ENCODE measurements around the gene NOS3. TPM values are rescaled to one million over a fixed set of nuclear protein-coding genes. Genes with fewer than 3 reads are reported as not detected.

NOS3 gene
- total and polyA plus RNA-seq, 2 experiments from 2014 or later, result 2.6 to 6.1 TPM

DNA sequence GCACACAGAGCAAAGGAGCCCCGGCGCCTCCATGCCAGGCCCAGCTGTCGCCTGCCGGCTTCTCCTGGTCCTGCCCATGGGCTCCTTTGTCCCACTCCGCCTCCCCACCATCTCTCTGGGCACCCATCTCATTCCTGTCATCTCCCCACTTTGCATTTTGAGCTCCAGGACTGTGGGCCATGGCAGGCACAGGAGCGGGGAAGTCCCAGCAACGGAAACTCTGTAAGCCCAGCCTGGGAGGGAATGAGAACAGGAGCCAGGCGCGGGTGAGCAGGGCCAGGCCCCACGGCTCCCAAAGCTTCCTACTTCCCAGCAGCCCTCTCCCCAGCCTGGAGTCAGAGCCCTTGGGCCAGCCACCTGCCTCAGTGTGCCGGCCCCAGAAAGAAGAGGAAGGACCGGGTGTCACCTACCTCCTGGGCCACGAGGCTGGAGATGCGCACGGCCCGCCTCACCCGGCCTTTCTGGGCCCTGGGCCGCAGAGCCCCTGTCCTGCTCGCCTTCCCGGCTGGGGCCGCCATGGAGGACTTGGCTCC, 35.8 kb upstream of the NOS3 start:
- ATAC-seq (peak; percentile 38), DNase-seq (ENCODE audit: low spot score) (peak; percentile 36)
- Histone ChIP-seq H3K79me2 (replicated peaks; ENCODE audit: insufficient read depth) (no peaks in the 10 kb centered on the region), H3K4me3 (no peak overlapping the region), H3F3A (replicated peaks; ENCODE audit: low read depth) (no peaks in the 10 kb centered on the region), H3K9me2 (ENCODE audit: insufficient read depth) (no peaks in the 10 kb centered on the region), H3K36me3 (ENCODE audit: insufficient read depth) (no peaks in the 10 kb centered on the region), H3K4me2 (0 out of 2 replicates have a peak overlapping the region, but pooled peaks have one; percentile 26), H3K4me1 (ENCODE audit: insufficient read depth) (peaks cover 3% of the 10 kb centered on the region), H4K20me1 (replicated peaks; ENCODE audit: insufficient read depth) (no peaks in the 10 kb centered on the region), H3K27ac (ENCODE audit: low read depth) (no peak overlapping the region), H3K27me3 (ENCODE audit: insufficient read depth) (peaks cover 32% of the 10 kb centered on the region), H2AFZ (no peak overlapping the region)
- Mint-ChIP-seq H3K27me3 (ENCODE audit: insufficient read depth, low read depth, poor library complexity) (peaks cover 15% of the 10 kb centered on the region), H3K4me1 (peaks cover 13% of the 10 kb centered on the region; the same call in 2 of the 3 replicates), H3K4me3 (no peak overlapping the region), H3K27ac (no peak overlapping the region), H3K36me3 (ENCODE audit: low read depth) (no peaks in the 10 kb centered on the region), H3K9me3 (no peaks in the 10 kb centered on the region)
- TF ChIP-seq EZH2phosphoT487 (IDR thresholded peaks at IDR 0.05; ENCODE audit: unreplicated experiment) (no peak), STAT1 (IDR thresholded peaks at IDR 0.05; ENCODE audit: unreplicated experiment) (no peak), POLR2AphosphoS5 (IDR thresholded peaks at IDR 0.05; ENCODE audit: low read depth) (no peak), NANOG (IDR thresholded peaks at IDR 0.05; ENCODE audit: borderline replicate concordance) (no peak), CTCF (conservative IDR thresholded peaks at IDR 0.05; ENCODE audit: low read depth in 2 of 2) (no peak), ZNF114 (CRISPR knock-in tag; IDR thresholded peaks at IDR 0.05) (no peak), ZNF331 (CRISPR knock-in tag; IDR thresholded peaks at IDR 0.05; ENCODE audit: low read depth) (no peak)

DNA sequence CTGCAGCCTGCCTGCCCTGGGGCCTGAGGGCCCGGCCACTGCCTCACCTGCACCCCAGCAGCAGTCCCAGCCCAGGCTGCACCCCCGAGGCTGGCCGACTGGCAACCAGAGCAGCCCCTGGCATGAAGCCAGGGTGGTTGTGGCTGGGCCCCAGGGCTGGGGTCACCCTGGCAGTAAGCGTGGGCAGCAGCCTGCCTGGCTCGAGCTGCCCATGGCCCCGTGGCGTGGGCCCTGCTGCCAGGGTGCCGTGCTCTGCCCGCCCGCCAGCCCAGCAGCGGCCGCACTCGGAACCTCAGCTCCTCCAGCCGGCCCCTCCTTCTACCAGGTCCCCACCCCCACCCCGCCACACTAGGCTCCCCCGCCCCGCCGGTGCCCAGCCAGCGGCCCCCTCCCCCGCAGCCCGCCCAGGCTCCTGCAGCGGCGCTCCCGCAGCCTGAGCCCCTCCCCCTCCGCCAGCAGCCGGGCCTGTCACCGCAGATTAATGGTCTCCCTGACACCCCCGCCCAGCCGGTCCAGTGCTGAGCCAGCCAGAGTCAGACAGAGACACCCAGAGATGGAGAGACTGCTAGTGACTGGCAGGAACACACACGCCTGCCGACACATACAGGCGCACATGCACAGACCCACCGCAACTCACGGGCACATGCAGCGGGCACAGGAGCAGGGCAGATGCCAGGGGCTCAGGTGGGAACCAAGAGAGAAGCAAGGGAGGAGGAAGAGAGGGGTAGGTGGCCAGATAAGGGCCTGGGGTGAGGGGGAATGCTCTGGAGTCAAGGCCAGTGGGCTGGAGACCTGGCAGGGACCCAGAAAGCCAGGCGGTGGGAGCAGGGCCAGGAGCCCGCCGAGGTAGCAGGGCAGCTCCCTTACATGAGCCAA, 35.1 kb upstream of the NOS3 start:
- H3K4me3 ChIP-seq, result no peak overlapping the region
- no peaks in the 10 kb centered on the region for H3F3A ChIP-seq (replicated peaks; ENCODE audit: low read depth)
- peaks cover 3% of the 10 kb centered on the region; the same call in 1 of the 2 replicates for H3K4me1 ChIP-seq (ENCODE audit: insufficient read depth)
- no peak for TF ChIP-seq EZH2phosphoT487 (IDR thresholded peaks at IDR 0.05; ENCODE audit: unreplicated experiment)
- no peak for TF ChIP-seq REST (IDR thresholded peaks at IDR 0.05; ENCODE audit: unreplicated experiment)
- TF ChIP-seq EZH2 (IDR thresholded peaks at IDR 0.05; ENCODE audit: low read depth, unreplicated experiment), result no peak
- no peak for TF ChIP-seq ZNF114 (CRISPR knock-in tag; IDR thresholded peaks at IDR 0.05)
- TF ChIP-seq CREB1 (CRISPR knock-in tag; IDR thresholded peaks at IDR 0.05; ENCODE audit: low read depth), result no peak
- TF ChIP-seq CTCF (conservative IDR thresholded peaks at IDR 0.05; ENCODE audit: low read depth in 2 of 2), result no peak
- no peak for TF ChIP-seq STAT1 (IDR thresholded peaks at IDR 0.05; ENCODE audit: unreplicated experiment)
- TF ChIP-seq, protein P1, sequence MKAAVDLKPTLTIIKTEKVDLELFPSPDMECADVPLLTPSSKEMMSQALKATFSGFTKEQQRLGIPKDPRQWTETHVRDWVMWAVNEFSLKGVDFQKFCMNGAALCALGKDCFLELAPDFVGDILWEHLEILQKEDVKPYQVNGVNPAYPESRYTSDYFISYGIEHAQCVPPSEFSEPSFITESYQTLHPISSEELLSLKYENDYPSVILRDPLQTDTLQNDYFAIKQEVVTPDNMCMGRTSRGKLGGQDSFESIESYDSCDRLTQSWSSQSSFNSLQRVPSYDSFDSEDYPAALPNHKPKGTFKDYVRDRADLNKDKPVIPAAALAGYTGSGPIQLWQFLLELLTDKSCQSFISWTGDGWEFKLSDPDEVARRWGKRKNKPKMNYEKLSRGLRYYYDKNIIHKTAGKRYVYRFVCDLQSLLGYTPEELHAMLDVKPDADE (IDR thresholded peaks at IDR 0.05), result no peak
- no peak for TF ChIP-seq ZNF331 (CRISPR knock-in tag; IDR thresholded peaks at IDR 0.05; ENCODE audit: low read depth)
- 0 out of 2 replicates have a peak overlapping the region, but pooled peaks have one; percentile 26 for H3K4me2 ChIP-seq
- Mint-ChIP-seq H3K27ac (no peak overlapping the region), H3K4me1 (peaks cover 11% of the 10 kb centered on the region; the same call in 2 of the 3 replicates), H3K36me3 (ENCODE audit: low read depth) (no peaks in the 10 kb centered on the region), H3K27me3 (ENCODE audit: insufficient read depth, low read depth, poor library complexity) (peaks cover 15% of the 10 kb centered on the region), H3K4me3 (no peak overlapping the region), H3K9me3 (no peaks in the 10 kb centered on the region)
- DNase-seq (ENCODE audit: low spot score), result peak; percentile 65
- no peaks in the 10 kb centered on the region for H3K79me2 ChIP-seq (replicated peaks; ENCODE audit: insufficient read depth)
- no peak overlapping the region for H2AFZ ChIP-seq
- no peaks in the 10 kb centered on the region for H3K9me2 ChIP-seq (ENCODE audit: insufficient read depth)
- no peaks in the 10 kb centered on the region for H3K36me3 ChIP-seq (ENCODE audit: insufficient read depth)
- peaks cover 32% of the 10 kb centered on the region for H3K27me3 ChIP-seq (ENCODE audit: insufficient read depth)
- no peak overlapping the region for H3K27ac ChIP-seq (ENCODE audit: low read depth)
- peak; percentile 36 for ATAC-seq
- no peaks in the 10 kb centered on the region for H4K20me1 ChIP-seq (replicated peaks; ENCODE audit: insufficient read depth)

All from GM23338 (cell line).